Measurements from ENCODE around the gene MRFAP1L1. TPM values are rescaled to one million over a fixed set of nuclear protein-coding genes. Genes with fewer than 3 reads are reported as not detected.

MRFAP1L1 gene
- polyA plus RNA-seq, 1 experiment, result 35.5 TPM

DNA sequence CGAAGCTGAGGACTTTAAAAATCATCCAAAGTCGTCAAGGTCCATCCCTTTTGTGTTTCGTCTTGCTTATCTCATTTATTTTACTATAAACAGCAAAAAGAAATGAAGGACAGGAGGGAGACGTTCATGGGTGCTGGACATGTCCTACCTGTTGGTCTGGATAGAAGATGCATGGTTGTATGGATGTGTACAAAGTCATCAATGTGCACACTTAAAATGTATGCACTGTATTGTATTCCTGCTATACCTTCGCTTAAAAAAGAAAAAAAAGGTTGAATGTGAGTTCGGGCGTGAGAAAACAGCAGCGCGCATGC lies 6.0 kb upstream of the MRFAP1L1 start:
- ChIA-PET POLR2A (interaction anchor here (0.7 kb wide), 1 partner anchor 145 kb away, joined by 8 read pairs; no protein-coding TSS in a partner anchor), CTCF (interaction anchor here (1.0 to 1.1 kb wide), 2 partner anchors 22 to 157 kb away, joined by 3 read pairs; partner anchors contain the start of gene S100P)

DNA sequence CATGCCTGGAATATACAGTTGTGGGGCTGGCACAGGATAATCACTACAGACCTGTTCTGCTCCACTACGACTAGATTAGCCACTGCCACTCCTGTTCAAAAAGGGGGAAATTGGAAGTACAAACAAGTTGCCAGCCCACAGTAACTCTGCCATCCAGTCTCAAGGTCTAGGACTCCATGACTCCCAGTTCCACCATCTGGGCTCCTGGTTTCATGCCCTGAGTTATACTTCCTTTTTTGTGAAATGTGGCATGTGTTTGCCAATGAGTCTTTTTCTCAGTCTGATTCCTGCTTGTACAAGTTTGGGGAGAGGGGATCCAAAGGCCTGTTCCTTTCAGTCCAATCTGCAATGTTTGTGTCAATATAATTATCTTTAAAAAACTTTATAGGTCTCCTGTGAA lies 5.3 kb upstream of the MRFAP1L1 start:
- POLR2A ChIA-PET, result no interaction called here

More for the DNA sequence above, 6.0 kb upstream of the MRFAP1L1 start:
- Histone ChIP-seq H3K36me3 (ENCODE audit: control insufficient read depth, insufficient read depth, low read length) (no peaks in the 10 kb centered on the region; the same call in none of the 2 replicates), H3K27me3 (ENCODE audit: control insufficient read depth, insufficient read depth, low read length) (no peaks in the 10 kb centered on the region), H3K4me3 (ENCODE audit: low read depth, low read length) (peak overlapping the region; percentile 92)
- TF ChIP-seq, protein P1, sequence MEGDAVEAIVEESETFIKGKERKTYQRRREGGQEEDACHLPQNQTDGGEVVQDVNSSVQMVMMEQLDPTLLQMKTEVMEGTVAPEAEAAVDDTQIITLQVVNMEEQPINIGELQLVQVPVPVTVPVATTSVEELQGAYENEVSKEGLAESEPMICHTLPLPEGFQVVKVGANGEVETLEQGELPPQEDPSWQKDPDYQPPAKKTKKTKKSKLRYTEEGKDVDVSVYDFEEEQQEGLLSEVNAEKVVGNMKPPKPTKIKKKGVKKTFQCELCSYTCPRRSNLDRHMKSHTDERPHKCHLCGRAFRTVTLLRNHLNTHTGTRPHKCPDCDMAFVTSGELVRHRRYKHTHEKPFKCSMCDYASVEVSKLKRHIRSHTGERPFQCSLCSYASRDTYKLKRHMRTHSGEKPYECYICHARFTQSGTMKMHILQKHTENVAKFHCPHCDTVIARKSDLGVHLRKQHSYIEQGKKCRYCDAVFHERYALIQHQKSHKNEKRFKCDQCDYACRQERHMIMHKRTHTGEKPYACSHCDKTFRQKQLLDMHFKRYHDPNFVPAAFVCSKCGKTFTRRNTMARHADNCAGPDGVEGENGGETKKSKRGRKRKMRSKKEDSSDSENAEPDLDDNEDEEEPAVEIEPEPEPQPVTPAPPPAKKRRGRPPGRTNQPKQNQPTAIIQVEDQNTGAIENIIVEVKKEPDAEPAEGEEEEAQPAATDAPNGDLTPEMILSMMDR (IDR thresholded peaks at IDR 0.05; ENCODE audit: insufficient read depth, low read depth, low read length), result no peak
- no peak for DNase-seq (ENCODE audit: low read depth)

DNA sequence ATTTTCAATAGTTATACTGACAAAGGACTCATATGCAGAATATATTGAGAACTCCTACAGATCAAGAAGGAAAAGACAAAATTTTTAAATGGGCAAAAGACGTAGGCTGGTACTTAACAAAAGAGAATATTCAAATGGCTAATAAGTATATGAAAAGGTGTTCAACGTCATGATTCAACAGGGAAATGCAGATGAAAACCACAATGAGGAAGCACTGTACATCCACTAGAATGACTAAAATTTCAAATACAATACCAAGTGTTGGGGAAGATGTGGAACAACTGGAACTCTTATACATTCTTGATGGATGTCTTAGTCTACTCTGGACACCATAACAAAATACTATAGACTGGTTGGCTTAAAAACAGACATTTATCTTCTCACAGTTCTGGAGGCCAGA lies 1.3 kb upstream of the MRFAP1L1 start:
- Histone ChIP-seq H3K4me3 (ENCODE audit: low read depth, low read length) (no peak overlapping the region), H3K27me3 (ENCODE audit: control insufficient read depth, insufficient read depth, low read length) (no peaks in the 10 kb centered on the region), H3K36me3 (ENCODE audit: control insufficient read depth, insufficient read depth, low read length) (no peaks in the 10 kb centered on the region)
- ChIA-PET POLR2A (no interaction called here), CTCF (interaction anchor here (2.1 kb wide), 1 partner anchor 163 kb away, joined by 7 read pairs; no protein-coding TSS in a partner anchor)
- TF ChIP-seq, protein P1 (IDR thresholded peaks at IDR 0.05; ENCODE audit: insufficient read depth, low read depth, low read length), result no peak
- DNase-seq (ENCODE audit: low read depth), result no peak

More for the DNA sequence above, 5.3 kb upstream of the MRFAP1L1 start:
- no peaks in the 10 kb centered on the region; the same call in none of the 2 replicates for H3K36me3 ChIP-seq (ENCODE audit: control insufficient read depth, insufficient read depth, low read length)
- CTCF ChIA-PET, result interaction anchor here (1.0 kb wide), 1 partner anchor 158 kb away, joined by 3 read pairs; no protein-coding TSS in a partner anchor
- TF ChIP-seq, protein P1 (IDR thresholded peaks at IDR 0.05; ENCODE audit: insufficient read depth, low read depth, low read length), result no peak
- DNase-seq (ENCODE audit: low read depth), result no peak
- H3K27me3 ChIP-seq (ENCODE audit: control insufficient read depth, insufficient read depth, low read length), result no peaks in the 10 kb centered on the region
- no peak overlapping the region for H3K4me3 ChIP-seq (ENCODE audit: low read depth, low read length)

DNA sequence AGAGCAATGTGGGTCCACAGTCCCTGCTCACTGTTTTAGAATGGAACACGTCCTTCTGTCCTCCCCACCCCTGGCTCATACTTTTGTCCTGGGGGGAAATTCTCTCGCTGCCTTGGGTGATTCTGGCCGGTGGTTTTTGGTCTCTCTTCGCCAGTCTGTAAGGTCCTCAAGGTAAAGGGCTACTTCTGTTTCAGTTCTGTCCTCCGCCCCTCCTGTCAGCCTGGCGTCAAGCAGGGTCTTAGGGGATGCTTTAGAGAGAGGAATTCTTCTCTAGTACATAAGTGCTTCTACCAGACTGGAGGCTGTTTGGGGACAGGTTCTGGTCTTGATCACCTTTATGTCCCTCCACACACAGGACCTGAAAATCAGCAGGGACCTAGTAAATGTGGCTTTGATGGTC lies 617 bp upstream of the MRFAP1L1 start:
- H3K4me3 ChIP-seq (ENCODE audit: low read depth, low read length), result peak overlapping the region; percentile 81
- DNase-seq (ENCODE audit: low read depth), result no peak
- TF ChIP-seq, protein P1 (IDR thresholded peaks at IDR 0.05; ENCODE audit: insufficient read depth, low read depth, low read length), result no peak
- CTCF ChIA-PET, result interaction anchor here (0.6 to 2.1 kb wide), 3 partner anchors 10 to 352 kb away, joined by 3 to 7 read pairs (median 3); no protein-coding TSS in a partner anchor
- H3K27me3 ChIP-seq (ENCODE audit: control insufficient read depth, insufficient read depth, low read length), result no peaks in the 10 kb centered on the region
- no peaks in the 10 kb centered on the region for H3K36me3 ChIP-seq (ENCODE audit: control insufficient read depth, insufficient read depth, low read length)
- POLR2A ChIA-PET, result interaction anchor here (0.6 kb wide), 1 partner anchor 42 kb away, joined by 9 read pairs; no protein-coding TSS in a partner anchor

DNA sequence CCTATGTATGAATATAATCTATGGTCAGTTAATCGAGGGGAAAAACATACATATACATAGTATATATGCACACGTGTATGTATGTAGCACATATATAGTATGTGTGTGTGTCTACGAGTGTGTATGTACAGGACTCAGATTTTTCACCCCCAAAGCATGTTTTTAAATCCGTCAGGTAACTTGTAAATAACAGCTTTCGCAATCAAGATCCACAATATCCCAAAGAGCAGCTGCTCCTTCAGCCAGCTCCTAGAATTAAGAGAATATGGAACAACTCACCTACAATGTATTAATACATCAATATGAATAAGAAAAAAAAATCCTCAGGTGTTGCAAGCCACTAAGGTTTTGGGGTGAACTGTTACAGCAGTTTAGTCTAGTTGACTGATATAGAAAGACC lies 3.5 kb downstream of the MRFAP1L1 start:
- ChIA-PET POLR2A (interaction anchor here (0.5 kb wide), 1 partner anchor 617 kb away, joined by 4 read pairs; no protein-coding TSS in a partner anchor), CTCF (interaction anchor here (0.6 to 1.4 kb wide), 3 partner anchors 10 to 27 kb away, joined by 3 to 4 read pairs (median 4); no protein-coding TSS in a partner anchor)
- H3K27me3 ChIP-seq (ENCODE audit: control insufficient read depth, insufficient read depth, low read length), result no peaks in the 10 kb centered on the region
- no peak for DNase-seq (ENCODE audit: low read depth)
- H3K36me3 ChIP-seq (ENCODE audit: control insufficient read depth, insufficient read depth, low read length), result peaks cover 2% of the 10 kb centered on the region; the same call in 1 of the 2 replicates
- no peak overlapping the region for H3K4me3 ChIP-seq (ENCODE audit: low read depth, low read length)
- TF ChIP-seq, protein P1 (IDR thresholded peaks at IDR 0.05; ENCODE audit: insufficient read depth, low read depth, low read length), result no peak
